ENCODE measurements around the gene KRT85.
"Not testable (repeated sequence)": the region's sequence is repeated elsewhere in the genome, so short reads cannot be mapped to it uniquely, and the experiment has no call there.

Gene KRT85

DNA sequence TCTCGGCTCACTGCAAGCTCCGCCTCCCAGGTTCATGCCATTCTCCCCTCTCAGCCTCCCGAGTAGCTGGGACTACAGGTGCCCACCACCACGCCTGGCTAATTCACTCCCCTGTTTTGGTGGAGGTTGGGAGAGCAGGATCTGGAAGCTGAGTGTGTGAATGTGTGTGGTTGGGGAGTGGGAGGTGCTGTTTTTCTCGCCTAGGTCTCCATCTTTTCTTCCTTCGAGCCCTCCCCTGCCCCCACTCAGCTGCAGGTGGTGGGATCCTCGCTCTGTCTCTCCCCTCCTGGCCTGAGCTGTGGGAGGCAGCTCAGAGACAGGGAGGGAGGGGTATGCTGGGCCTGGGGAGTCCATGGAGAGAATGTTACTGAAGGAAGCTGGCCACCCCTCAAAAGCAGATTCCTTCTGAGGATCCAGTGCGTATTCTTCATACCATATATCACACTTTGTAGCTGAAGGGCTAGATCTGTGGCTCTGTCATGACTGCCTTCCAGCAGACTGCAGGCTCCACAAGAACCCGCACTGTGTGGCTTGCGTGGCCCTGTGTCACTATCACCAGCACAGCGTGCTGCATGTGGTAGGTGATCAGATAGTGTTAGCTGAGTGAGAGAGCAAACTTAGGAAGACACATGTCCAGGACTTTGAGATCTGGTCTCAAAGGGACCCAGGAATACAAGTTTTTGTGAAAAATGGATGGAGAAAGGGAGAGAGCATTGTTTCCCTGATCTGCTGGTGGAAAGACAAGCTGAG lies 48.9 kb downstream of the KRT85 start:
- Histone ChIP-seq H3K36me3 (ENCODE audit: control insufficient read depth in 1 of 2, insufficient read depth in 2 of 2, low read length in 2 of 2) (no peaks in the 10 kb centered on the region), H3K4me3 (ENCODE audit: low read depth in 1 of 2, low read length in 2 of 2) (no peak overlapping the region), H3K27me3 (ENCODE audit: low read depth, low read length) (peaks cover 12% of the 10 kb centered on the region), H3K4me1 (ENCODE audit: control insufficient read depth in 1 of 2, insufficient read depth in 2 of 2, low read length in 2 of 2) (no peaks in the 10 kb centered on the region), H3K27ac (ENCODE audit: low read length) (no peak overlapping the region), H3K9me3 (ENCODE audit: control insufficient read depth in 1 of 2, low read length in 2 of 2) (no peaks in the 10 kb centered on the region)

DNA sequence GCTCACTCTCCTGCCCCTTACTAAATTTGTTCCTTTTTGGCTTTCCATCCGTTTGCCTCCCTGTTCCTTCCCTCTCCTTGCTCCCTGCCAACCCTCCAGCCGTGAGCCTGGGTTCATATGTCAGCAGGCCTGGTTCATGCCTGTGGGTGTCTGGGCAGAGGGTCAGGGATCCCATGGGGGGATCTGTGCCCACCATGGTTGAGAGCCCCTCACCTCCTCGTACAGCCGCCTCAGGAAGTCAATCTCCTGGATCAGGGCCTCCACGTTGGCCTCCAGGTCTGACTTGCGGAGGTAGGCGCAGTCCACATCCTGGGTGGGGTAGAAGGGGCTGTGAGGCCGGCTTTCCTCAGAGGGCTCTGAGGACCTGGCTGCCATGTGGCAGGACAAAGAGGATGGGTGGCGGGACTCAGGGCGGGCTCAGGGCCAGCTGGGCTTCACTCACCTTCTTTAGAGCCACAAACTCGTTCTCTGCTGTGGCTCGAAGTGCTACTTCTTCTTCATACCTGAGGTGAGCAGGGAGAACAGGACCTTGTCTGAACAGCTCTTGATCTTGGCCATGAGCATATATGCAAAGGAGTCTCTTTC lies 49.7 kb downstream of the KRT85 start:
- H3K36me3 ChIP-seq (ENCODE audit: control insufficient read depth in 1 of 2, insufficient read depth in 2 of 2, low read length in 2 of 2) = no peaks in the 10 kb centered on the region
- peaks cover 12% of the 10 kb centered on the region for H3K27me3 ChIP-seq (ENCODE audit: low read depth, low read length)
- H3K9me3 ChIP-seq (ENCODE audit: control insufficient read depth in 1 of 2, low read length in 2 of 2) = no peaks in the 10 kb centered on the region
- no peak overlapping the region for H3K27ac ChIP-seq (ENCODE audit: low read length)
- H3K4me1 ChIP-seq (ENCODE audit: control insufficient read depth in 1 of 2, insufficient read depth in 2 of 2, low read length in 2 of 2) = no peaks in the 10 kb centered on the region
- H3K4me3 ChIP-seq (ENCODE audit: low read depth in 1 of 2, low read length in 2 of 2) = no peak overlapping the region

DNA sequence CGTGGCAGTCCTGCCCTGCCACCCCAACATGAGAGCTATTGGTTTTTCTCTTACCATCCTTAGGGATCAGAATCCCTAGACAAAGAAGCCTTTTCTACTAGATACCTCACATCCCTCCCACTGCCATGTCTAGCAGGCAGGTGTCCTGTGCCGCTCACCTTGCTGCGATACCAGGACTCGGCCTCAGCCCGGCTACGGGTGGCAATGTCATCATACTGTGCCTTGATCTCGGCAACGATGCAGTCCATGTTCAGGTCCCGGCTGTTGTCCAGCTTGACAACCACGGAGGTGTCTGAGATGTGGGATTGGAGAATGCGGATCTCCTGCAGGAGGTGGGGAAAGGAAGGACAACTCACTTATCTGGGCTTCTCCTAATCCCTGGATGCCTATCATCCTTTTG lies 50.6 kb downstream of the KRT85 start:
- no peaks in the 10 kb centered on the region for H3K36me3 ChIP-seq (ENCODE audit: control insufficient read depth in 1 of 2, insufficient read depth in 2 of 2, low read length in 2 of 2)
- H3K27ac ChIP-seq (ENCODE audit: low read length) = no peak overlapping the region
- H3K27me3 ChIP-seq (ENCODE audit: low read depth, low read length) = peaks cover 16% of the 10 kb centered on the region
- H3K4me3 ChIP-seq (ENCODE audit: low read depth in 1 of 2, low read length in 2 of 2) = no peak overlapping the region
- no peaks in the 10 kb centered on the region for H3K4me1 ChIP-seq (ENCODE audit: control insufficient read depth in 1 of 2, insufficient read depth in 2 of 2, low read length in 2 of 2)
- H3K9me3 ChIP-seq (ENCODE audit: control insufficient read depth in 1 of 2, low read length in 2 of 2) = no peaks in the 10 kb centered on the region

DNA sequence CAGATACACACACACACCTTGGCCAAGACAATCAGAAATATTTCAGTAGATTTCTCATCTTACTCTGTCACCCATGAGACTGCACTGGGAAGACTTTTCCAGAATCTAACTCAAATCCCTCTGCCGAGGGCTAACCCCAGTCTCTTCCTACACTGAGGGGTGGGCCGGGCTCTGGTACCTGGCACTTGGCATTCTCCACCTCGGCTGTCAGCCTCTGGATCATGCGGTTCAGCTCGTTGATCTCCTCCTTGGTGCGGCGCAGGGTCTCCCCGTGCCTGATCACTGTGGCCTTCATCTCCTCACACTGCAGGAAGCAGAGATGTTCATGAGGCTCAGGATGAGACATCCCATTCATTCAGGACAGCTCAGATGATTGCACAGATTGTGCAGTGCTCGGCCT lies 51.0 kb downstream of the KRT85 start:
- Histone ChIP-seq H3K27me3 (ENCODE audit: low read depth, low read length) (peaks cover 19% of the 10 kb centered on the region), H3K9me3 (ENCODE audit: control insufficient read depth in 1 of 2, low read length in 2 of 2) (no peaks in the 10 kb centered on the region), H3K4me3 (ENCODE audit: low read depth in 1 of 2, low read length in 2 of 2) (no peak overlapping the region), H3K36me3 (ENCODE audit: control insufficient read depth in 1 of 2, insufficient read depth in 2 of 2, low read length in 2 of 2) (no peaks in the 10 kb centered on the region), H3K4me1 (ENCODE audit: control insufficient read depth in 1 of 2, insufficient read depth in 2 of 2, low read length in 2 of 2) (no peaks in the 10 kb centered on the region), H3K27ac (ENCODE audit: low read length) (no peak overlapping the region)

DNA sequence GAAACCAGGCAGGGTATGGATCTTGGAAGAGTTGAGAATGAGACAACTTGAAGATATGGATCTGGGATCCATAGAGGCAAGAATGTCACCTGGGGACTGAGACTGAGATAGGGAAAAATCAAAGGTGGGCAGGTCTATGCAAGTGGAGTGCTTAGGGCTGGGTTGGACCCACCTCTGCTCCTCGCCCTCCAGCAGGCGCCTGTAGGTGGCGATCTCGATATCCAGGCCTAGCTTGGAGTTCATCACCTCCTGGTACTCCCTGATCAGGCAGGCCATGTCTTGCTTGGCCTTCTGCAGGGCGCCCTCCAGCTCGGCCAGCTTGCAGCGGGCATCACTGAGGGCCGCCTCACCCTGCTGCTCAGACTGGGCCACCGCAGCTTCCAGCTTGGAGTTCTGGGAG lies 51.6 kb downstream of the KRT85 start:
- not testable (repeated sequence) for H3K4me3 ChIP-seq (ENCODE audit: low read depth in 1 of 2, low read length in 2 of 2); H3K4me1 ChIP-seq (ENCODE audit: control insufficient read depth in 1 of 2, insufficient read depth in 2 of 2, low read length in 2 of 2); H3K9me3 ChIP-seq (ENCODE audit: control insufficient read depth in 1 of 2, low read length in 2 of 2); H3K27ac ChIP-seq (ENCODE audit: low read length); H3K36me3 ChIP-seq (ENCODE audit: control insufficient read depth in 1 of 2, insufficient read depth in 2 of 2, low read length in 2 of 2)
- H3K27me3 ChIP-seq (ENCODE audit: low read depth, low read length) = peaks cover 19% of the 10 kb centered on the region

DNA sequence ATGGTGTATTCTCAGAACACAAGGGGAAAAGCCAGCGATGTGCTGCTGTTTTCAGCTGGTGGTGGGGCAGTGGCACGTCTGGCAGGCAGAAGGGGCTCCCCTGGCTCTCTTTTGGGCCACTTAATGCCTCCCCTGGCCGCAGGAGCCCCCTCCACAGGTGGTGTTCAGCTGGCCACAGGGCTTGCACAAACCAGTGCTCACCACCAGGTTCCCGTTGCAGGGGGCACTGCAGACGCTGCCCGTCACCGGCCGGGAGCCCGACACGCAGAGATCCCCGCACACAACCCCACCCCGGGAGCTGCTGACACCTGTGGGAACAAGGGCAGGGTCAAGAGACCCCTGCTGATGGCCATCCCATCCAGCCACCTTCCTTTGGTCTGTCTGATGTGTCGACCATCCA lies 52.8 kb downstream of the KRT85 start:
- no peak overlapping the region for H3K4me3 ChIP-seq (ENCODE audit: low read depth in 1 of 2, low read length in 2 of 2)
- no peaks in the 10 kb centered on the region for H3K9me3 ChIP-seq (ENCODE audit: control insufficient read depth in 1 of 2, low read length in 2 of 2)
- peaks cover 11% of the 10 kb centered on the region for H3K27me3 ChIP-seq (ENCODE audit: low read depth, low read length)
- no peak overlapping the region for H3K27ac ChIP-seq (ENCODE audit: low read length)
- no peaks in the 10 kb centered on the region for H3K36me3 ChIP-seq (ENCODE audit: control insufficient read depth in 1 of 2, insufficient read depth in 2 of 2, low read length in 2 of 2)
- no peaks in the 10 kb centered on the region for H3K4me1 ChIP-seq (ENCODE audit: control insufficient read depth in 1 of 2, insufficient read depth in 2 of 2, low read length in 2 of 2)

DNA sequence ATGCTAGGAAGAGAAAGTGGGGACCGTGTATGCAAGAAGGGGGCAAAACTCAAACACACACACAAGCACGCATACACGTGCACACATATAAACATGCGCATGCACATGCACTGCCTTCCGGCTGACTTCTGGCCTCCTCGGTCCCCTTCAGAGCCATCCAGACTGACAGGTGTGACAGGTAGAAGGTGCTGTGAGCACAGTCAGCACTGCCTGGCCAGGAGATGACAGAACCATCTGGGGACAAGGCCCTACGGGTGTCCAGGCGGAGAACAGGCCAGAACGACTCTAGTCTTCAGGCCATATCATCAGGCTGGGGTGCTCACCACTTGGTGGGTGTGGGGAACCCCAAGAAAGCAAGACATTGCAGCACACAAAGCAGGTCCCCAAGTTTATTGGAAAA lies 53.4 kb downstream of the KRT85 start:
- Histone ChIP-seq H3K4me3 (ENCODE audit: low read depth in 1 of 2, low read length in 2 of 2) (no peak overlapping the region), H3K9me3 (ENCODE audit: control insufficient read depth in 1 of 2, low read length in 2 of 2) (no peaks in the 10 kb centered on the region), H3K36me3 (ENCODE audit: control insufficient read depth in 1 of 2, insufficient read depth in 2 of 2, low read length in 2 of 2) (no peaks in the 10 kb centered on the region), H3K27ac (ENCODE audit: low read length) (no peak overlapping the region), H3K27me3 (ENCODE audit: low read depth, low read length) (peaks cover 11% of the 10 kb centered on the region), H3K4me1 (ENCODE audit: control insufficient read depth in 1 of 2, insufficient read depth in 2 of 2, low read length in 2 of 2) (peaks cover 0 to 3% of the 10 kb centered on the region in 2 donors)

DNA sequence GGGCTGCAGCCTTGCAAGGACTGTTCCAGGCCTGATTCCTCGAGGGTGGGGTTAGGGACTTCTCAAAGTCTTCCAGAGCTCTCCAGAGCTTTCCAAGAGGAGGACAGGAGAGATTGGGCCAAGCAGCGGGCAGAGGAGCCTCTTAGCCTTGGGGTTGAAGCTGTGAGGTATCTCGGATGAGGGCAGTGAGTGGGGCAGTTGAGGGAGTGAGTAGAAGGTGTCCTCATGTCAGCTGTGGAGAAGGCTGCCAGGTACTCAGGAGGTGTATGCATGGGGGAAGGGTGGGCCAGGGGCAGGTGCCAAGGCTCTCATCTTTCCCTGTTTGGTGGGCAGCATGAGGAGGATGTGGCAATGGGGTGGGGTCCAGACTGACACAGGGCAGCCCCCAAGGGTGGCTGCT lies 53.8 kb downstream of the KRT85 start:
- Histone ChIP-seq H3K27me3 (ENCODE audit: low read depth, low read length) (peaks cover 7% of the 10 kb centered on the region), H3K9me3 (ENCODE audit: control insufficient read depth in 1 of 2, low read length in 2 of 2) (no peaks in the 10 kb centered on the region), H3K27ac (ENCODE audit: low read length) (no peak overlapping the region), H3K4me1 (ENCODE audit: control insufficient read depth in 1 of 2, insufficient read depth in 2 of 2, low read length in 2 of 2) (peaks cover 0 to 7% of the 10 kb centered on the region in 2 donors), H3K36me3 (ENCODE audit: control insufficient read depth in 1 of 2, insufficient read depth in 2 of 2, low read length in 2 of 2) (no peaks in the 10 kb centered on the region), H3K4me3 (ENCODE audit: low read depth in 1 of 2, low read length in 2 of 2) (no peak overlapping the region)

DNA sequence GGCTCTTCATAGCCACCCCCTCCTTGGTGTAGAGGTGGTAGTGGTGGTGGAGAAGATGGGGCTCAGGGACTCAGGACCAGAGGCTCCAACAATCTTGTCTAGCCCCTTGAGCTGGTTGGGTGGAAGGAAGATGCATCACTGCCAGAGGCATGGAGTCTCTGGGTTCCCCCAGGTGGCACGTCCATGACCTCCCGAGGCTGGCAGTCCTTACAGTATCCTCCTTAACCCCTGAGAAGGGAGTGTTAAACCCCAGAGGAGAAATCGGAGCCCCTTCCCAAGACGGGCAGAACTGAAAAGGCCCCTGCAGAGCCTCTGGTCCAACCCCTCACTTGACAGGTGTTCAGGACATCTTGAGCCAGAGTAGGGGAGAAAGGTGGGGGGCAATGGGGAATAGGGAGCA lies 55.2 kb downstream of the KRT85 start:
- Histone ChIP-seq H3K27ac (ENCODE audit: low read length) (no peak overlapping the region), H3K27me3 (ENCODE audit: low read depth, low read length) (peaks cover 7% of the 10 kb centered on the region), H3K4me1 (ENCODE audit: control insufficient read depth in 1 of 2, insufficient read depth in 2 of 2, low read length in 2 of 2) (peaks cover 0 to 7% of the 10 kb centered on the region in 2 donors), H3K4me3 (ENCODE audit: low read depth in 1 of 2, low read length in 2 of 2) (no peak overlapping the region), H3K9me3 (ENCODE audit: control insufficient read depth in 1 of 2, low read length in 2 of 2) (no peaks in the 10 kb centered on the region), H3K36me3 (ENCODE audit: control insufficient read depth in 1 of 2, insufficient read depth in 2 of 2, low read length in 2 of 2) (no peaks in the 10 kb centered on the region)

DNA sequence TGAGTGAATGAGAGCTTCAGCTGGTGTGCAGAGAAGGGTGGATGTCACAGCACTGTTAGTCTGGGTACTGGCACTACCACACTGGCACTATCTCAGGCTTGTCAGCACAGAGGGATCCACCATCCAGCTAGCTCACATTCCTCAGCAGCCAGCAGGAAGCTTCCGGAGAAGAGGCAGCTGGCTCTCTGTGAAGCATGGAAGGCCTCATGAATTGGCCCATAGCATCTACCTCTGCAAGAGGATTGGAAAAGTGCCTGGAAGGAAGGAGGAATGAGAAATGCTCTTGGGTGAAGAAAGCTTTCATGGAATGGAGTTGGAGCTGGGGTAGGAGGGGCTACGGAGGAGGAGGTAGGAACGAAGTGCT lies 56.0 kb downstream of the KRT85 start:
- H3K4me3 ChIP-seq (ENCODE audit: low read depth in 1 of 2, low read length in 2 of 2) = no peak overlapping the region
- no peaks in the 10 kb centered on the region for H3K36me3 ChIP-seq (ENCODE audit: control insufficient read depth in 1 of 2, insufficient read depth in 2 of 2, low read length in 2 of 2)
- no peaks in the 10 kb centered on the region for H3K9me3 ChIP-seq (ENCODE audit: control insufficient read depth in 1 of 2, low read length in 2 of 2)
- H3K27me3 ChIP-seq (ENCODE audit: low read depth, low read length) = peaks cover 7% of the 10 kb centered on the region
- H3K27ac ChIP-seq (ENCODE audit: low read length) = no peak overlapping the region
- peaks cover 0 to 7% of the 10 kb centered on the region in 2 donors for H3K4me1 ChIP-seq (ENCODE audit: control insufficient read depth in 1 of 2, insufficient read depth in 2 of 2, low read length in 2 of 2)

DNA sequence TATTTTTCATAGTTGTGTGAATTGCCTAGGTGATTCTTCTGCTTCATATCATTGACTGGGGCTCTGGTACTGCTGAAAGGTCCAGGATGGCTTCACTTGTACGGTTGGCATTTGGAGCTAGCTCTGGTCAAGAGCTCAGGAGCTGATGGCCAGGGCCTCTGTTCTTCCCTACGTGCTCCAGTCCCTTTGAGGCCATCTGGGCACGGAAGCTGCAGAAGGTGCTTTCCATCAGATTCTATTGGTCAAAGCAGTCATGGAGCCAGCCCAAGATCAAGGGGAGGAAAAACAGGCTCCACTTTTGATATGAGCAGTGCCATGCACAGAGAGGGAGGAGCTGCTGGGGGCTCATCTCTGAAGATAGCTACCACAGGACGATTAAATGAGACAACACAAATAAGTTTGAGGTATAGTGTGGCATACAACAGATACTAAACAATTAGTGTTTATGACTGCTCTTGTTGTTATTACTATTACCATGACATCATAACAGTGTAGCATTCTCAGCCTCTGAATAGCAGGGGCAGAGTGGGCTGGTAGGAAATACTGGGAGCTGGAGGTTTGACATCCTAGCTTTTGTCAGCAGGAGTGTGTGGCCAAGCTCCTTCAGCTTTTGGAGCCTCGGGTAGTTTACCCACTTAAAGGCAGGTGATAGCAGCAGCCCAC lies 56.5 kb downstream of the KRT85 start:
- H3K27me3 ChIP-seq (ENCODE audit: low read depth, low read length) = peaks cover 7% of the 10 kb centered on the region
- no peak overlapping the region for H3K4me3 ChIP-seq (ENCODE audit: low read depth in 1 of 2, low read length in 2 of 2)
- H3K9me3 ChIP-seq (ENCODE audit: control insufficient read depth in 1 of 2, low read length in 2 of 2) = no peaks in the 10 kb centered on the region
- no peaks in the 10 kb centered on the region for H3K36me3 ChIP-seq (ENCODE audit: control insufficient read depth in 1 of 2, insufficient read depth in 2 of 2, low read length in 2 of 2)
- peaks cover 0 to 7% of the 10 kb centered on the region in 2 donors for H3K4me1 ChIP-seq (ENCODE audit: control insufficient read depth in 1 of 2, insufficient read depth in 2 of 2, low read length in 2 of 2)
- H3K27ac ChIP-seq (ENCODE audit: low read length) = no peak overlapping the region
